Skeletal muscle cell (primary cell): Measurements from ENCODE around the gene PLCL1.

ENCODE experiments used
- DNase-seq: peaks from one replicate; pipeline ENCODE4 v3.0.0-alpha.2; 2010; ENCODE audit warnings: low read depth
- H3K4me3 ChIP-seq: 2 replicates; pipeline ENCODE4 v1.5.1; 2011; ENCODE audit warnings: low read depth, mild to moderate bottlenecking, control low read depth, low read length, moderate library complexity

The PLCL1 gene

DNA sequence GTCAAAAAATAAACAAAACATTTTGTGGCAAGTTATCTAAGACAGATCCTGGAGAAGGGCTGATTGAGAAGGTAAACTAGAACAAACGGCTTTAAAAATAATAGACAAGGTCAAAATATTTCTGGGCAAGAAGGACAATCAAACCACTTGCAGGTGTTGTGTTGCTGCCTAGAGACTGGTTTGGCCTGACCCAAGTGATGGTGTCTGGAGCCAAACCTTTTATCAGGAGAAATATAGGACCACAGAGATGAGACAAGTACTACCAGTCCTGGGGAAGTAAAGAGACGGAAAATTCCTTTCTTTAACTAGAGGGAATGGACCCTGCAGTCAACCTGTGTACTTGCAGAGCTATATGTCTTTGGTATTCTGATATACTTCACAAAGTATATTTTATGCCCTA lies 44.2 kb downstream of the PLCL1 start:
- DNase-seq: no peak
- no peak overlapping the region for H3K4me3 ChIP-seq

DNA sequence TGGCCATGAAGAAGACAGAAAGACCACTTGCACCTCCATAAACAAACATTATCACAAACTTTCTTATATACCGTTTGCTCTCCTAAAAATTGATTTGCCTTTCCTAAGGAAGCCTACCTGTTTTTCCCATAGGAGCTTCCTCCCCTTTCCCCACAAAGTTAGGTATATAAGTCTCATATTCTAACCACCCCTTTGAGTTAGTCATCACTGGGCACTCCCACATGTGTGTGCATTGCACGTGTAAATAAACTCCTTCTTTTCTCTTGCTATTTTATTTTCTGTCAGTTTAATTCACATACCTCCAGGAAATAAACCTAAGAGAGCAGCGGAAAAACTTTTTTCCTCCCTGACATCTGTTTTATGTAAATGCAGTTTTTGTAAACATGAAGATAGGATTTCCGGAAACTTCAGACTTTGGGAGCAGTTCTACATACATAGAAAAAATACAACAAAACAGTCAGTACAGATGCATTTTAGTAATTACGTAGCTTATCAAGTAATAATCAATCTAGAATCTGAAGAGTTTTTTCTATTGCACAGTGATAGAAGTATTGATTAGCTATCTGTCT lies 46.6 kb downstream of the PLCL1 start:
- no peak for DNase-seq

DNA sequence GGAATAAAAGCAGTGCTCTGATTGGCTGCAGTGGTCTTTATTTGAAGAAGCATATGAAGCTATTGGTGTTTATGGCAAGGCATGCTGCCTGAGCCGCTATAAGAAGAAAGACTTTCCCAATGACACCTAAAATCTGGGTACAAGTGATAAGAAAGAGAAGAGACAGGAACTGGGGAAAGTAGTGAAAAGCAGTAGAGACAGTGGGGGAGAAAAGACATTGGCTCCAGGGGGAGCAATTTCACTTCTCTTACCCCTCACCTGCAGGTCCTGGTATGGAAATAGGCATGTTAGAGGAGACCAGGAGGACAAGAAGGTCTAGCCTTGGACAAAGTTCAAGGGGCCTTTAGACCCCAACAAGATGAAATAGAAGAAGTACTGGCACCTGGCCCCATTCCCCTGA lies 47.1 kb downstream of the PLCL1 start:
- no peak for DNase-seq

More for the DNA sequence above, 46.6 kb downstream of the PLCL1 start:
- no peak overlapping the region for H3K4me3 ChIP-seq

DNA sequence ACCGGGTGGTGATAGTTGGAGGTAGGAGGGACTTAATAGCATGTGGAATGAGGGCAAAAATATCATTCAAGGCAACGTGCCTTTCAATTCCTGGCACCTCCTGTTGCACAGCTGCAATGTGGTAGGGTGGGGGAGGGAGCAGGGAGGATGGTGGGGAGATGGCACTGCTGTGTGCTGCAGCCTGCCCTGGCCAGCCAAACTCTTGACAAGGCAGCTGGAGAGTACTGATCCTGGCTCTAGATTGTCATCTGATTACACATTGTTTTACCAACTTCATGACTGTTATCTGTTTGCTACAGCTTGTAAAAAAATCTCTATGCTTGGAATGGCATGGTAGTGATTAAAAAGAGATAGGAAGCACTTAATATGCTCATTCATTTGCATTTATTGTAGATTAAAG lies 47.7 kb downstream of the PLCL1 start:
- no peak for DNase-seq
- no peak overlapping the region for H3K4me3 ChIP-seq

More for the DNA sequence above, 47.1 kb downstream of the PLCL1 start:
- no peak overlapping the region for H3K4me3 ChIP-seq

DNA sequence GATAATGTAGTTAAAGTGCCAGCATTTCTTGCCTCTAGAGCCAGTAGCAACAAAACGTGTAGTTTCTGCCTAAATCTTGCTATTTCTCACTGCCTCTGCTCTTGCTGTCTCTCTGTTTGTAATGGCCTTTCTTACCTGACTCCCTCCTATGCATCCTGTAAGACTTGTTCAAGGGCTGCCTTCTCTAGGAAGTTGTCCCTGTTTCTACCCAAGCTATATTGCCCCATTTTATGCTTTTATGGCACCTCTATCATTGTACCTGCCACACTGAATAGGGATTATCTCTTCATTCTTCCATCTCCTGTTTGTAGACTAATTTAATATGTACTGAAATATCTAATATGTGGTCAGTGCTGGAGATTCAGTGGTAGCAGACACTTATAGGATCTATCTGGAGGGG lies 49.2 kb downstream of the PLCL1 start:
- no peak for DNase-seq
- H3K4me3 ChIP-seq: no peak overlapping the region

DNA sequence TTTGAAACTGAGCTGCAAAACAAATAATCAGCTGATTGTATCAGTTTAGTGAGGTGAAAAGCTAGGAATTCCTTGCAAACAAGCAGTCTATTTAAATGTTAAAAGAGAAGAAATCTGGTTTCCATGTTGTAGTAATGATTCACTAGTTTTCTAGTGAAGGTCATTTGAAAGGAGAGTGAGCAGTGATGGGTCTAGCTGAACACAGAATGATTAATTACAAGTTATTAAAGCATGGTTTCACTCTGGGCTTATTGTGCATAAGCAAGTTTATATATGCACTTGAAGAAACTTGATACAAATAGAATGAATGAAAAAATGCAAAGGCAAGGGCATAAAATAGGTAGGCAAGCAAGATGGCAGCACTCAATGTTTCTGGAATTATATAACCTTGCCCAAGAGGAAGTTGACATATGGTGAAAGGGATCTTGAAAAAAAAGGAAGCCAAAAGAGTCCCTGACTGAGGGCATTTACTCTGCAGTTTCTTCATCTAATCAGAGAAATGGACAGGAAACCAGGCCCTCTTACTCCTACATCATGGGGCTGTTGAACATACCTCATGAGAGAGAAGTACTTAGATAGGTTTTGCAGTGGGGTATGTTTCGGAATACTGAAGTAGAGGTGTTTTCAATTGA lies 53.2 kb downstream of the PLCL1 start:
- DNase-seq: no peak
- H3K4me3 ChIP-seq: no peak overlapping the region

DNA sequence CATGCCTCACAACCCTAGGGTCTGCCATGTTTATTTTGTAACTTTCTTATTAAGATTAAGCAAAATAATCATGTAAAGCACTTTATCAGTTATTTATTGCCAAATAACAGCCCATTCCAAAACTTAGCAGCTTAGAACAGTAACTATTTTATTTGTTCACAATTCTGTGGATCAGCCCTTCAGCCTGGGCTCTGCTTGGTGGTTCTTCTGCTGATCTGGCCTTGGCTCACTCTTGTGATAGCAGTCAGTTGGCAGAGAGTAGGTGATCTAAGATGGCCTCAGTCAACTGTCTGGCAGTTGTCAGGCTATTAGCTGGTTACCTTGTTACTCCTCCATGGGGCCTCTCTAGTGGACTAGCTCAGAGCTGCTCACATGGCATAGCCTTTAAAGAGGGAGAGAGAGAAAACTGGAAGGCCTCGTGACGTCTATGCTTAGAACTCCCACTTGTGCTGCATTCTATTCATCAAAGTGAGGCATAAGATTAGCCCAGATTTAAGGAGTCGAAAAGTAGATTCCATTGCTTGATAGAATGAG lies 54.3 kb downstream of the PLCL1 start:
- no peak for DNase-seq
- H3K4me3 ChIP-seq: no peak overlapping the region

DNA sequence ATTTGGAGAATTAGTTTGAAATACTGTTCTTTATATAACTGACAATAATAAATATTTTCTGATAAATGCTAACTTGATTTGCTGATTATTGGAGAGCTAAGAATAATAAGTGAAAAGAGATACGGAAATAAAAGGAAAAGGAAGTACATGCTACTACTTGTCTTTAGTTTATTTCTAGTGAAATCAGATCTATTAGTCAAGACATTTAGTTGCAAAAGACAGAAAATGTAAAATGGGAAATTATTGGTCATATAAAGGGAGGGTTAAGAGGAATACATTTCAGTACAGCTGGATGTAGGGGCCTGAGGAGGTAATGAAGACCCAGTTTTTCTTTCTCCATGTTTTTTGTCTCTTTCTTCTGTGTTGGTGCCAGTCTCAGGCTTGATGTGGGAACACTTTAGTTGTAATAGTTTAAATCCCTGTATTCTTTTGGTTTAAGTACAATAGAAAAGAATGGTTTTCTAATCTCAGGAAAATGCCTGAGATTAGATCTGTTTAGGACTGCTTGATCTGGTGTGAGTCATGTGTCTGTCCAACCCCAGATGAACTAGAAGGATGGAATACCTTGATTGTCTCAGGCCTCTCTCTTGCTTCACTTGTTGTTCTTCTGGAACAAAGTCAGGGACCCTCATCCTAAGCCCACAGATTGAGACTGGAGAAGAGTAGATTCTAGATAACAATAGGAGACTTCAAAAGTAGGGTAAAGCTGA lies 58.0 kb downstream of the PLCL1 start:
- H3K4me3 ChIP-seq: no peak overlapping the region
- no peak for DNase-seq

DNA sequence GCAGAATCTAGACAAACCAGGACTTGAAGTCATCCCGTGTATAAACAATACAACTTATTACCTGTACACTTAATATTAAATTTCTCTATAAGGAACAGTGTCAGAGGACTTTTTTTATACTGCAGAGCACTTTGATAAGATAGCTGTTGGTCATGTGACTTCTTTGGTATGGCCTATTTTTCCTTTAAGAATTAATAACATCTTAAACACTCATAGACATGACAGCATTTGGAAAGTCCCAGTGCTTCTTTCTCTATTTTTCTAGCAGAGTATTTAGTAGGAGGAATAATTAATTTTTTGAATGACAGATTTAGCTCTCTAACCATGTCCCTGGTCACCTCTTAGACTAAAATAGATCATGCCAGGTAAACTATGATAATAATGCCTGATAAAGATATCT lies 59.4 kb downstream of the PLCL1 start:
- no peak overlapping the region for H3K4me3 ChIP-seq
- DNase-seq: no peak

DNA sequence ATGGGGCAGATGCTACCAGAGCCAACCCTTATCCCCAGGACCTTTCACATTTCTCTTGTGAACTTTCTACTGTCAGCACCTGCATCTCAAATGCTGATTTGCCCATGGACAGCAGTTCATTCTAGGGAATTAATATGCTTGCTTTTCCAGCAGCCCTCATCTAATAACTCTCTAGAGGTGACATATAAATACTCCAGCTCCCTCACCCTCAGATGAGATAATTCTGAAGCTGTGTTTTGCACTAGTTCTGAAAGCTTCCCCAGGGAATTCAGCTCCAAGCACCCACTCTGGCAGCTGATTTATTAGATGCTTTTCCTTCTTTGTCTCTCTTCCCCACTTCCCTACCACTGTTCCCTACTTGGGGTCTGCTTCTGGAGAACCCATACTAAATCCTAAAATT lies 62.1 kb downstream of the PLCL1 start:
- DNase-seq: no peak
- no peak overlapping the region for H3K4me3 ChIP-seq

DNA sequence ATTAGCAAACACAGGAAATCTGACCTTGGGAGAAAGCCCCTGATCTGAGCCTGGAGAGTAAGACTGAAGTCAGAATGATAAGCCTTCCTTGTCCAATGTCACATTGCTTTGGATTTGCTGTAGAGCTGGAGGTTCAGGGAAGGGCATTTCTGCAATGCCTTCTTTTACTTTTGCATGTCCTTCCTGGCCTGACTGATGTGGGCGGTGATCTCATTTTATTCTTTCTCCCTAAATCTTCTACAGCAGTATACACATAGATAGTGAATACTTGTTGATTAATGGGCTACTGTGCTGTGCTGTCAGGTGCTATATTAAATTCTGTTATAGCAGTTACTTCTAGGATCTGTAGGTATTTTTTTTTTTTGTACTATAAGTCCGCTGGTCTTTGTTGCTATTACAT lies 62.6 kb downstream of the PLCL1 start:
- no peak overlapping the region for H3K4me3 ChIP-seq

DNA sequence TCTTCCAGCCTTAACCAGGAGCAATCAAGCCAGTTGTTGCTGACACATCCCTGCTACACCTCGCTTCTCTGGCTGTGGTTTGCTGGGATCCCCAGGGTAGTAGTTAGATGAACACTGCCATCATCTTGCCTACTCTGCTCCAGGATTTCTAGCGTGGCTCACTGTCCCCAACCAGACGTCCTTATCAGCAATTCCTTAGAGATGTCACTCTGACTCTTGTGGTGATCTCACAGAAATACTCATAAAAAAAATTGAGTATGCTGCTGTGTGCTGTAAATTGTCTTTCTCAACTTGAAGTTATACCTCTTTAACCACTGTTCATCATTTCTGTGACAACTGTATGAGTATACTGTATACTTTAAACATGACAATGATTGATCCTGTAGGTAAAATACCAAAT lies 63.2 kb downstream of the PLCL1 start:
- H3K4me3 ChIP-seq: no peak overlapping the region
- DNase-seq: no peak

More for the DNA sequence above, 62.6 kb downstream of the PLCL1 start:
- DNase-seq: no peak

DNA sequence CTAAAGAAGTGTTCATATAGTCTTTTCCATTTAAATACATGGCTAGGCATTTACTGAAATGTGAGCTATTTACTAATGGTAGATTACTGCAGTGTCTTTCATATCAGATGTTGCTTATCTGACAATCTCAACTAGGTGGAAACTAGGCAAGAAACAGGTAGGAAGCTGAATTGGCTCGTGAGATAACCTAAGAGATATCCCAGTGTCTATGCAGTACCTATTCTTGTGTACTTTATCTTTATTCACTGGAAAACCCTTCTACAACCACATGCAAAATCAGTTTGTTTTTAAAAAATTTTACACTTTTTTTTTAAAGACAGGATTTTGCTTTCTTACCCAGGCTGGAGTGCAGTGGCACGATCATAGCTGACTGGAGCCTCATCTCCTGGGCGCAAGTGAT lies 63.8 kb downstream of the PLCL1 start:
- H3K4me3 ChIP-seq: no peak overlapping the region
- DNase-seq: no peak

DNA sequence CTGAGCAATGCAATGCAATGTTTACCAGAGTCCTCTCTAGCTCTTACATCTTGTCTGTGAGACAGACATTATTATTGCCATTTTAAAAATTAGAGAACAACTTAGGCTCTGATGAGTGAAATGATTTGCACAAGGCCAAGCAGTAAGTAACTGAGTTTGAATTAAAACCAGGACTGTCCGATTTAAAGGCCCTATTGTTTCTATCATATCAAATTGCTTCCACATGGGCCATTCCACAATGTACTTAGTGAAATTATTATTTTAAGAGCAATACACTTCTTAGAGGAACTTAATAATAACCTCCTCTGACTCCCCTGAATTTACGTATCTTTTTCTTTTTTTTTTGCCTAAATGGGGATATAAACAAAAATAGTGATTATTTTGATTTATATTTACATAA lies 64.6 kb downstream of the PLCL1 start:
- H3K4me3 ChIP-seq: no peak overlapping the region
- DNase-seq: no peak

DNA sequence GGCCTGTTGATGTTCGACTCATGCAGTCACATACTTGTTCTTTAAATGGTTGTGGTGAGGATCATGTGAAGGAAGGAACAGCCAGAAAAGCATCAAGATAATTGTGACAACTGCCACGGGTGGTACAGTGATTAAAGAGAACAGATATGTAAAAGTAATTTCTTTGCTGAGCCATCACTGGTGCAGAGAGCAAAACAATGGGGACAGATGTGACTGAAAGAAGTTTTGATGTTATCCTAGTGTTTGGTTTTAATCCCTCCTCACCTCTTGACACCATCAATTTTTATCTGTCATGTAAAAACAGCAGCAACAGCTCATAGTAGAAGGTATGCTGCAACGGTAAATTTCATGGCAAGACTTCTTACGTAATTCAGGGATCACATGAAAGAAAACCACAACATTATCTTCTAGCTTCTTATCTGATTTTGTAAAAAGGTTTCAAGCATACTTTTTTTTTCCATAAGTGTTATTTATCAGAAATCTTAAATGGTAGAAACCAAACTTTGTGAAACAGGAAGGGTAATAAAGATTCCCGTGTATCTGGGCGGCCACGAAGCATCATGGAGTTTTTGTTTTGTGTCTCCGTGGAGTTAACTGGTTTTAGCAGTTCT lies 65.2 kb downstream of the PLCL1 start:
- DNase-seq: no peak
- no peak overlapping the region for H3K4me3 ChIP-seq

DNA sequence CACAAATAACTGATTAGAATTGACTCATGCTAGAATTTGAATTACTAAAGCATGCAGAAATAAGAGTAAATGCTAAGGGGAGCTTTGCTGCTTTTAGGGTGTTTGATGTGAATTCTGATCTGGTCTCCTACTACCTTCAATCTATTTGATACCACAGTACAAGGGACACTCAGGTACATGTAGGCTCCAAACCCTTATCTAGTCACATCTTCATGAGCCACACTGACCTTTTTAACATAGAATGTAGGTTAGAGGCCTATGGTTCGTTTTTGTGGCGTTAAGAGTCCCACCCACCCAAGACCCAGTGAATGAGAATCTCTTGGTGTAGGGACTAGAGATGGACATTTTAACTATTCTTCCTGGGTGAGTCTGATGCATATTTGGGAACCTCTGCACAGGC lies 65.7 kb downstream of the PLCL1 start:
- DNase-seq: no peak

DNA sequence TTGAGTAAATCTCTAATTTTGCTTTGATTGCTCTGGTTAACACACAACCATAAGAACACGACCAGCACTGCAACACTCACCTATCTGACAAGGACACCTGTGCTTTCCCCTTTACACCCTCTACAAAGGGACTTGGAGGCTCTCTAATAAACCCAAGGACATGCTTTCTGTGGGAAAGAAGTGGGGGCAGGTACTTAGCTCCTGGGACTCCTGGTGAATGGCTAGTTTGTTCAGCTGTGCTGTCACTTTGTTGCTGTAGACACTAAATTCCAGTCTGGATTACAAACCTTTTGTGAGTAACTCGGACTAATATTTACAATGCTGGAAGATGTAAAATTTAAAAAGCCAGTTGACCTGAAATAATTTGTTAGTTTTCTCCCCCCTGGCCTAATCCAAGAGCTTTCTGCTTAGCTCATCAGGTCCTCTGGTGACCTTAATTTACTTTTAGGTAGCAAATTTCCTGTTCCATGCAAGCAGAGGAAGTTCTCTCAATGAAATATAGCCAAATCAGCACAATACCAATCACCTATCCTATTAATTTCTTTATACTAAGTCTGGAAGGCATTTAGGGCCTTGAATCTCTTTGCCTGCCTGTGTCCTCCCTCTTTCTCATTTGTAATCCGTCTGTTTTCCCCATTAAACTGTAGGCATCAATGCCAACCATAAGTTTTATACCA lies 67.5 kb downstream of the PLCL1 start:
- no peak for DNase-seq
- no peak overlapping the region for H3K4me3 ChIP-seq

More for the DNA sequence above, 65.7 kb downstream of the PLCL1 start:
- no peak overlapping the region for H3K4me3 ChIP-seq

DNA sequence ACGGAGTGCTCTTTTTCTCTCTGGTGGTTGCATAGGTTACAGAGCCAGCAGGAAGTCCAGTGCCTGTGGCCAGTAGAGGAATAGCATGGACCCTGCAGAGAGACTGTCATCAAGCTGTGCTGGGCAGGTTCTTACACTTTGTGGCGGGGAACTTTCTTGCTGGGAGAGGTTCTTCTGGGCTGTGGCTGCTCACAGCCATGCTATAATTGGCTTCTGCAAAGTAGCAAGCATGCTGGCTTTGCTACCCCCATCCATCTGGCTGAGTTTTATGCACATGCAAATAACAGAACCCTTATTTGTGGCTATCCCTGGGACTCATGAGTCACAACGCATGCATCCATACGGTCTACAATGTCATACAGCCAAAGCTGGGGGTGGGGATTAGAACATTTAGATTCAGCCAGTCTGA lies 68.9 kb downstream of the PLCL1 start:
- peak; percentile 75 for DNase-seq

DNA sequence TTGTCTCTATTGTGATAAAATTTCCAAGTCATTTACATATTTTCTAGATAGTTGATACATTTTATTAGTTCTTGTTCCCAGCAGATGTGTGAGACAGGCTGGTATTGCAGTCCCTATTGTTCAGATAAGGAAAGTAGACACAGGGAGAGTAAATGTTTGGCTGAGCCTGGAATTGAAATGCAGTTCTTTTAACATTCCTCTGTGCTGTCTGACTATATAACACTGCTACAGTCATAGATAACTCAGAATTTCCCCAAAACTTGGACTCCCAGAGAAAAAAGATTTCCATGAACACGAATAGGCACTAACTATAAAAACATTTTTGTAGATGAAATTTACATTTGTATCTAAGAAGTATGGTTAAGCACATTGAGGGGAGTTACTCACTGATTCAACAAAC lies 71.4 kb downstream of the PLCL1 start:
- DNase-seq: no peak
- H3K4me3 ChIP-seq: no peak overlapping the region

More for the DNA sequence above, 68.9 kb downstream of the PLCL1 start:
- H3K4me3 ChIP-seq: no peak overlapping the region

DNA sequence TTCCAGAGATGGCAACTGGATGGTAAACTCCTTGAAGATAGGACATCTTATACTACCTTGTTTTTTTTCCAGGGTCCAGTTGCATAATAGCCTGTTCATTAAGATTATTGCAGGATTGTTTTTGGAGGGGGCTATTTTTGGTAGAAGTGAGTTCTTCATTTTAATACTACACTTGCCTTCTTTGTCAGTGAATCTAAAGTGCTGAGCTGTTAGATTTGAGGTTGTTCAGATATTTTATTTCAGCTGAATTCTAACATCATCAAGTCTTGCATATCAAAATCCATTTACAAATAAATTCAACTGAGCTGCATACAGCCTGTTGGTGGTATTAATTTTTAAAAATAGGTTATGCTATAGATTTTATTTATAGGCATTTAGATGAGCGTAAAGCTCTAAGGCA lies 72.1 kb downstream of the PLCL1 start:
- H3K4me3 ChIP-seq: no peak overlapping the region
- no peak for DNase-seq
